ENCODE results near the gene FNDC7.

FNDC7 gene

DNA sequence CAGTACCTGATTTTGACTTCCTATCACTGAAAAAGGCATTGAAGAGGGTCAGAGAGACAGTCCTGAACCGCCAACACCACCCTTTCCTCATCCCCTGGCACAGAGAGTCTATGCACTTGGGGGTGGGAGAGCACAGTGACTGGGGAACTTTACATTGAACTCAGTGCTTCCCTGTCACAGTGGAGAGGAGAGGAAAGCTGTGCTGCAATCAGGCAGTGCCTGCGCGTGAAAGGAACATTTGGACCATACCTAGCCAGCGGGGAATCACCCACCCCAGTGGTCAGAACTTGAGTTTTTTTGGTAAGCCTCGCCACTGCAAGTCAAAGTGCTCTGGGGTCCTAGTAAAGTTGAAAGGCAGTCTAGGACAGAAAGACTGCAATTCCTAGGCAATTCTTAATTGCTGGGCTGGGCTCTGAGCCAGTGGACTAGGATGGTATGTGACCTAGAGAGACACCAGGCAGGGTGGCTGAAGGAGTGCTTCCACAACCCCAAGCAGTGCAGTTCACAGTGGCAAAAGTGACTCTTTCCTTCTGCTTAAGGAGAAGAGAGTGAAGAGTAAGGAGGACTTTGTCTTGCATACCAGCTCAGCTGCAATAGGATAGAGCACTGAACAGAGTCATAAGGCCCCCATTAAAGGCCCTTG is 42.5 kb upstream of the FNDC7 start:
- Histone ChIP-seq H3K79me1 (replicated peaks; ENCODE audit: low read length, poor library complexity, severe bottlenecking) (no peaks in the 10 kb centered on the region), H4K91ac (ENCODE audit: low read length) (no peak overlapping the region), H4K8ac (ENCODE audit: low read length) (no peak overlapping the region), H3K27me3 (ENCODE audit: control insufficient read depth in 1 of 2, insufficient read depth in 1 of 2, low read length in 2 of 2) (peaks cover 0 to 3% of the 10 kb centered on the region in 2 experiments), H3K14ac (ENCODE audit: low read length in 2 of 2) (no peak overlapping the region), H2BK5ac (ENCODE audit: low read depth, low read length, poor library complexity, severe bottlenecking) (no peak overlapping the region), H3K9ac (ENCODE audit: low read length) (no peak overlapping the region), H3K4me2 (ENCODE audit: low read length, poor library complexity, severe bottlenecking) (no peak overlapping the region), H2AFZ (ENCODE audit: low read depth, low read length) (no peak overlapping the region), H3K4me1 (ENCODE audit: control insufficient read depth, insufficient read depth, low read depth, low read length) (no peaks in the 10 kb centered on the region), H2BK12ac (ENCODE audit: low read length in 2 of 2) (peak overlapping the region in 1 of 2 experiments; percentile 6), H3K23ac (ENCODE audit: low read length in 2 of 2) (no peak overlapping the region), H3K4ac (ENCODE audit: low read depth in 1 of 2, low read length in 2 of 2) (no peak overlapping the region), H3K27ac (ENCODE audit: low read length, poor library complexity, severe bottlenecking) (no peak overlapping the region), H2AK5ac (ENCODE audit: low read length, severe bottlenecking) (no peak overlapping the region), H2BK15ac (ENCODE audit: low read depth, poor library complexity, severe bottlenecking) (no peak overlapping the region), H3K18ac (ENCODE audit: low read depth in 1 of 2, low read length in 2 of 2) (no peak overlapping the region), H3K4me3 (ENCODE audit: insufficient read depth in 1 of 2, low read depth in 1 of 2, low read length in 2 of 2) (no peak overlapping the region), H3K9me3 (ENCODE audit: control insufficient read depth, low read length) (peaks cover 5% of the 10 kb centered on the region), H2BK120ac (ENCODE audit: low read depth, low read length) (no peak overlapping the region), H3K36me3 (ENCODE audit: control insufficient read depth in 1 of 2, insufficient read depth in 2 of 2, low read depth in 1 of 2, low read length in 2 of 2) (no peaks in the 10 kb centered on the region)
- 96% methylated on average over 5 of the region's 5 CpGs for WGBS
- DNase-seq: no peak

DNA sequence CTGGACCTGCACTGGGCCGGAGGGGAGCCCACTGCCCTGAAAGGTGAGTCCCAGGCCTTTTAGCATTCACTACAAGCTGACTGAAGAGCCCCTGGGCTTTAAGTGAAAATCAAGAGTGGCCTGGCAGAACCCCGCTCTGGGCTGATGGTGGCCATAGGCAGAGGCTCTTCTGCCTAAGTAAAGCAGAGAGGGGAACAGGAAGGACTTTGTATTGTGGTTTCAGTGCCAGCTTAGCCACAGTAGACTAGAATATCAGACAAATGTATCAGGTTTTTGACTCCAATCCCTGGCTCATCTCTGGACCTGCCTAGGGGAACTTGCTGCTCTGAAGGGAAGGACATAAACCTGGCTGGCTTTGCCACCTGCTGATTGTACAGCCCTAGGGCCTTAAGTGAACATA is 41.6 kb upstream of the FNDC7 start:
- no peak overlapping the region for H2BK120ac ChIP-seq (ENCODE audit: low read depth, low read length)
- H3K79me1 ChIP-seq (replicated peaks; ENCODE audit: low read length, poor library complexity, severe bottlenecking): no peaks in the 10 kb centered on the region
- H3K18ac ChIP-seq (ENCODE audit: low read depth in 1 of 2, low read length in 2 of 2): no peak overlapping the region
- WGBS: 97% methylated on average over 2 of the region's 2 CpGs
- no peak overlapping the region for H3K9ac ChIP-seq (ENCODE audit: low read length)
- DNase-seq: no peak
- no peaks in the 10 kb centered on the region for H3K36me3 ChIP-seq (ENCODE audit: control insufficient read depth in 1 of 2, insufficient read depth in 2 of 2, low read depth in 1 of 2, low read length in 2 of 2)
- H2BK15ac ChIP-seq (ENCODE audit: low read depth, poor library complexity, severe bottlenecking): no peak overlapping the region
- H3K4ac ChIP-seq (ENCODE audit: low read depth in 1 of 2, low read length in 2 of 2): no peak overlapping the region
- H3K27ac ChIP-seq (ENCODE audit: low read length, poor library complexity, severe bottlenecking): no peak overlapping the region
- H3K9me3 ChIP-seq (ENCODE audit: control insufficient read depth, low read length): peaks cover 5% of the 10 kb centered on the region
- H3K4me2 ChIP-seq (ENCODE audit: low read length, poor library complexity, severe bottlenecking): no peak overlapping the region
- H2AFZ ChIP-seq (ENCODE audit: low read depth, low read length): no peak overlapping the region
- no peak overlapping the region for H2BK12ac ChIP-seq (ENCODE audit: low read length in 2 of 2)
- H2BK5ac ChIP-seq (ENCODE audit: low read depth, low read length, poor library complexity, severe bottlenecking): no peak overlapping the region
- H3K14ac ChIP-seq (ENCODE audit: low read length in 2 of 2): peak overlapping the region in 1 of 2 experiments; percentile 55
- H3K27me3 ChIP-seq (ENCODE audit: control insufficient read depth in 1 of 2, insufficient read depth in 1 of 2, low read length in 2 of 2): peaks cover 0 to 3% of the 10 kb centered on the region in 2 experiments
- no peaks in the 10 kb centered on the region for H3K4me1 ChIP-seq (ENCODE audit: control insufficient read depth, insufficient read depth, low read depth, low read length)
- H2AK5ac ChIP-seq (ENCODE audit: low read length, severe bottlenecking): no peak overlapping the region
- no peak overlapping the region for H3K4me3 ChIP-seq (ENCODE audit: insufficient read depth in 1 of 2, low read depth in 1 of 2, low read length in 2 of 2)
- H4K91ac ChIP-seq (ENCODE audit: low read length): no peak overlapping the region
- no peak overlapping the region for H4K8ac ChIP-seq (ENCODE audit: low read length)
- H3K23ac ChIP-seq (ENCODE audit: low read length in 2 of 2): no peak overlapping the region

DNA sequence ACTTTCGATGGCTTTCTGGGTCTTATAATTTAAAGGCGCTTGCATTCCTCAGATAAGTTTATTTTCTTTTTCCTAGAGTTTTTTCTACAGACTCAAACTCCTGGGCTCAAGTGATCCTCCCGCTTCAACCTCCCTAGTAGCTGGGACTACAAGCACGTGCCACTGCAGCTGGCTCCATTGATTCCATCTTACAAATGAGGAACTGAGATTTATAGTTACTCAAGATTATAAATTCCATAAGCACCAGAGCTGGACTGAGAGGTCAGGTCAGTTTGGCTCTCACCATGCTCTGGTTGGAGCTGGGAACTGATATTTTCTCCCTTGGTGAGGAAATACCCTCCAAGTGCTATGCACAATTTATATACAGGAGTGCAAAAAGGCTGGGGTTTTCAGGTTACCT is 34.0 kb upstream of the FNDC7 start:
- H3K4me3 ChIP-seq (ENCODE audit: insufficient read depth in 1 of 2, low read depth in 1 of 2, low read length in 2 of 2): no peak overlapping the region
- no peak overlapping the region for H3K4me2 ChIP-seq (ENCODE audit: low read length, poor library complexity, severe bottlenecking)
- H2BK12ac ChIP-seq (ENCODE audit: low read length in 2 of 2): no peak overlapping the region
- H3K36me3 ChIP-seq (ENCODE audit: control insufficient read depth in 1 of 2, insufficient read depth in 2 of 2, low read depth in 1 of 2, low read length in 2 of 2): no peaks in the 10 kb centered on the region
- H3K27ac ChIP-seq (ENCODE audit: low read length, poor library complexity, severe bottlenecking): no peak overlapping the region
- no peak overlapping the region for H4K91ac ChIP-seq (ENCODE audit: low read length)
- no peak overlapping the region for H3K18ac ChIP-seq (ENCODE audit: low read depth in 1 of 2, low read length in 2 of 2)
- H3K27me3 ChIP-seq (ENCODE audit: control insufficient read depth in 1 of 2, insufficient read depth in 1 of 2, low read length in 2 of 2): peaks cover 0 to 3% of the 10 kb centered on the region in 2 experiments
- no peak overlapping the region for H4K8ac ChIP-seq (ENCODE audit: low read length)
- no peaks in the 10 kb centered on the region for H3K79me1 ChIP-seq (replicated peaks; ENCODE audit: low read length, poor library complexity, severe bottlenecking)
- no peaks in the 10 kb centered on the region for H3K9me3 ChIP-seq (ENCODE audit: control insufficient read depth, low read length)
- no peaks in the 10 kb centered on the region for H3K4me1 ChIP-seq (ENCODE audit: control insufficient read depth, insufficient read depth, low read depth, low read length)
- H3K14ac ChIP-seq (ENCODE audit: low read length in 2 of 2): no peak overlapping the region
- no peak overlapping the region for H3K23ac ChIP-seq (ENCODE audit: low read length in 2 of 2)
- no peak overlapping the region for H3K4ac ChIP-seq (ENCODE audit: low read depth in 1 of 2, low read length in 2 of 2)
- no peak overlapping the region for H3K9ac ChIP-seq (ENCODE audit: low read length)
- no peak overlapping the region for H2AK5ac ChIP-seq (ENCODE audit: low read length, severe bottlenecking)
- WGBS: 93% methylated on average over 3 of the region's 4 CpGs
- H2BK5ac ChIP-seq (ENCODE audit: low read depth, low read length, poor library complexity, severe bottlenecking): no peak overlapping the region
- DNase-seq: no peak
- no peak overlapping the region for H2BK15ac ChIP-seq (ENCODE audit: low read depth, poor library complexity, severe bottlenecking)
- no peak overlapping the region for H2BK120ac ChIP-seq (ENCODE audit: low read depth, low read length)
- no peak overlapping the region for H2AFZ ChIP-seq (ENCODE audit: low read depth, low read length)

- Histone ChIP-seq H2BK15ac (ENCODE audit: low read depth, poor library complexity, severe bottlenecking) (no peak overlapping the region), H3K4me2 (ENCODE audit: low read length, poor library complexity, severe bottlenecking) (no peak overlapping the region), H3K27ac (ENCODE audit: low read length, poor library complexity, severe bottlenecking) (no peak overlapping the region), H3K4ac (ENCODE audit: low read depth in 1 of 2, low read length in 2 of 2) (no peak overlapping the region), H2AFZ (ENCODE audit: low read depth, low read length) (no peak overlapping the region), H3K9ac (ENCODE audit: low read length) (no peak overlapping the region), H3K27me3 (ENCODE audit: control insufficient read depth in 1 of 2, insufficient read depth in 1 of 2, low read length in 2 of 2) (peaks cover 0 to 3% of the 10 kb centered on the region in 2 experiments), H3K36me3 (ENCODE audit: control insufficient read depth in 1 of 2, insufficient read depth in 2 of 2, low read depth in 1 of 2, low read length in 2 of 2) (no peaks in the 10 kb centered on the region), H3K9me3 (ENCODE audit: control insufficient read depth, low read length) (no peaks in the 10 kb centered on the region), H2BK120ac (ENCODE audit: low read depth, low read length) (no peak overlapping the region), H4K91ac (ENCODE audit: low read length) (no peak overlapping the region), H3K18ac (ENCODE audit: low read depth in 1 of 2, low read length in 2 of 2) (no peak overlapping the region), H4K8ac (ENCODE audit: low read length) (no peak overlapping the region), H3K4me3 (ENCODE audit: insufficient read depth in 1 of 2, low read depth in 1 of 2, low read length in 2 of 2) (no peak overlapping the region), H2BK12ac (ENCODE audit: low read length in 2 of 2) (no peak overlapping the region), H2AK5ac (ENCODE audit: low read length, severe bottlenecking) (no peak overlapping the region), H3K79me1 (replicated peaks; ENCODE audit: low read length, poor library complexity, severe bottlenecking) (no peaks in the 10 kb centered on the region), H2BK5ac (ENCODE audit: low read depth, low read length, poor library complexity, severe bottlenecking) (no peak overlapping the region), H3K14ac (ENCODE audit: low read length in 2 of 2) (no peak overlapping the region), H3K23ac (ENCODE audit: low read length in 2 of 2) (no peak overlapping the region), H3K4me1 (ENCODE audit: control insufficient read depth, insufficient read depth, low read depth, low read length) (no peaks in the 10 kb centered on the region)
- WGBS: 76% methylated on average over 7 of the region's 10 CpGs
- no peak for DNase-seq
Measured at GRCh38 chr1:108679586-108680213, 33.0 kb upstream of the FNDC7 start.
